IgD-negative memory B cell (primary cell): ENCODE data around the gene GINS3. TPM values are rescaled to one million over a fixed set of nuclear protein-coding genes. Genes with fewer than 3 reads are reported as not detected.

Experiments used
- H3K27ac Mint-ChIP-seq, 3 donors: one replicate each; pipeline ENCODE4 v1.8.0; 2020 to 2022; ENCODE audit warnings: mild to moderate bottlenecking in 3 of 3, mixed read lengths in 3 of 3, moderate library complexity in 1 of 3
- H3K27me3 Mint-ChIP-seq: one replicate; pipeline ENCODE4 v1.8.0; 2021; ENCODE audit warnings: mixed read lengths
- H3K36me3 Mint-ChIP-seq: one replicate; pipeline ENCODE4 v1.8.0; 2020; ENCODE audit warnings: mild to moderate bottlenecking, mixed read lengths
- H3K4me1 Mint-ChIP-seq, 3 donors: one replicate each; pipeline ENCODE4 v1.8.0; 2020 to 2022; ENCODE audit warnings: mixed read lengths in 3 of 3, mild to moderate bottlenecking in 1 of 3
- H3K4me3 Mint-ChIP-seq, 4 donors: one replicate each; pipeline ENCODE4 v1.8.0; 2020 to 2022; ENCODE audit warnings: mild to moderate bottlenecking in 4 of 4, mixed read lengths in 4 of 4, moderate library complexity in 3 of 4
- H3K9me3 Mint-ChIP-seq, 3 donors: one replicate each; pipeline ENCODE4 v1.8.0; 2020 to 2021; ENCODE audit warnings: mixed read lengths in 3 of 3, mild to moderate bottlenecking in 1 of 3
- polyA plus RNA-seq: library from polyadenylated mRNA; unstranded; fragments of 300-500 nt; fragmentation: Illumina TruSeq; gene quantifications from one replicate; pipeline ENCODE4 v1.2.3, GENCODE V29; 2021

GINS3 gene
- polyA plus RNA-seq = 1.5 TPM

DNA sequence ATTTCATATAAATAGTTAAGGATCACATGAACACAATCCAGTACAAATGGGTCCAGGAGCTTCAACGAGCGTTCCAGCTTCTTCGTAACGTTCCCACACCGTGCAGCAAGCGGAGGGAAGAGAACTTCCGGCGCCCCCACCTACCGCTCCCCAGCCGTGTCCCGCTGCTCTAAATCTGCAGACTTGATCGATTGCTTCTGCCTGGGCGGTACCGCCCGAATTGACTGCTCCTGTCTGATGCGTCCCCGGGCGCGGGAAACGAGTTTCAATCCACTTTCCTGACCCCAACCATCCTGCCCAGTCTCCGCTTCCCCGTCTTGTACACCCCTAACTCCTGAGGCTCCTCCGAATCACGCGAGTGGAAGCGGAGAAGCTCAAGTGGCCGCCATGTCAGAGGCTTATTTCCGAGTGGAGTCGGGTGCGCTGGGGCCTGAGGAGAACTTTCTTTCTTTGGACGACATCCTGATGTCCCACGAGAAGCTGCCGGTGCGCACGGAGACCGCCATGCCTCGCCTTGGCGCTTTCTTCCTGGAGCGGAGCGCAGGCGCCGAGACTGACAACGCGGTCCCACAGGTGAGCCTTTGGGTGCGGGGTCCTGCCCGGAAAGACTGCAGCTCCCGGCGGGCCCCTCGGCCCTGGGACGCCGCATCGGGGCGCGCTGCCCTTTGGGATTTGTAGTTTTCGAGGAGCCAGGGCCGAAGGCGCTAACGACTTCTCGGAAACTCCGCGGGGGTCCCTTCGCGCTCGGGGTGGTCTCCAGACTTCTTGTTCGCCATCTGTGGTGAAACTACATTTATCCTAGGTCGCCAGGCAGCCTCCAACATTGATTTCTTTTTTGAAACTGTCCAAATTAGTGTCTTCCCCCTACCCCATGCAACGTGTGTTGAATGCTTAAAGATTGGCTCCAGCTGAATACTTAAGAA, at the start of gene GINS3:
Gene GINS3, plus strand, starts transcription at position 257 of the 923 bp plus-strand sequence. Its CDS starts 131 bp downstream, at position 388.
- Mint-ChIP-seq H3K27me3 (no peaks in the 10 kb centered on the region), H3K27ac (peak within 1 kb of the TSS; percentile 90 to 97 (median 91)), H3K4me1 (peaks cover 0 to 9% (median 5%) of the 10 kb centered on the region in 3 donors), H3K4me3 (peak within 1 kb of the TSS; percentile 99 to 100 (median 100)), H3K9me3 (peaks cover 0 to 2% (median 0%) of the 10 kb centered on the region in 3 donors), H3K36me3 (no peaks in the 10 kb centered on the region)

DNA sequence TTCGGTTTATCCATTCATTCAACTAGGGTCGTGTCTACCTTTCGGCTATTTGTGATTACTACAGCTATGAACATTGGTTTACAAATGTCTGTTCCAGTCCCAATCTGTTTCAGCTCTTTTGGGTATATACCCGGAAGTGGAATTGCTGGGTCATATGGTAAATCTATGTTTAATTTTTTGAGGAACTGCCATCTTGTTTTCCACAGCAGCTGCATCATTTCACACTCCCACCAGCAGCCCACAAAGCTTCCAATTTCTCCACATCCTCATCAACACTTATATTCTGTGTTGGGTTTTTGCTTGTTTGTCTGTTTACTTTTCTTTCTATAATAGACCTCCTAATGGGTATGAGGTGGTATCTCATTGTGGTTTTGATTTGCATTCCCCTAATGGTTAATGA, 48.7 kb upstream of the GINS3 start:
- no peaks in the 10 kb centered on the region for H3K9me3 Mint-ChIP-seq
- H3K27ac Mint-ChIP-seq = no peak overlapping the region
- peaks cover 0 to 1% (median 0%) of the 10 kb centered on the region in 3 donors for H3K4me1 Mint-ChIP-seq
- no peak overlapping the region for H3K4me3 Mint-ChIP-seq
- H3K27me3 Mint-ChIP-seq = peaks cover 25% of the 10 kb centered on the region
- no peaks in the 10 kb centered on the region for H3K36me3 Mint-ChIP-seq

DNA sequence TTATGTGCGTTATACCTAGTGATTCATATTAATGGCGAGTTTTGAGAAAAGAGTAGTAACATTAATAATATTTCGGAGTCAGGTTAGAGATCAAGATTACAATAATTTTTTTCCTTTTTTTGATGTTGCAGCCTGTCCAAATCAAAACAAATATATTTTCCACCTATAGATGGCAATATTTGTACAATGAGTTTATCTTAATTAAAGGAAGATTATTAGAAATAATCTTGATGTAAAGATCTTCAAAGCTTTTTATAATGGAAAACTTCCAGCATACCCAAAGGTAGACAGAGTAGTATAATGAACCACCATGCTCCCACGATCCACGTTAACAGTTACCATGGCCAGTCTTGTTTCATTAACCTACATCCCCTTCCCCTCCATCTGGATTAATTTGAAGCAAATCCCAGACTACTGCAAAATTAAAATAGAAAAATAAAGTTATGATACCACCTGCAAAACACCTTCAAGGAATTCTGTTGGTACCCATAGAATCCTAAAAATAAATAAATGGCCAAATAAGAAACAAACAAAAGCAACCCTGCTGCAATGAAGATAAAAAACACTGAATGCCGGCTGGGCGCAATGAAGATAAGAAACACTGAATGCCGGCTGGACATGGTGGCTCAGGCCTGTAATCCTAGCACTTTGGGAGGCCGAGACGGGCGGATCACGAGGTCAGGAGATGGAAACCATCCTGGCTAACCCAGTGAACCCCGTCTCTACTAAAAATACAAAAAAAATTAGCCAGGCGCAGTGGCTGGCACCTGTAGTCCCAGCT, 46.5 kb upstream of the GINS3 start:
- Mint-ChIP-seq H3K36me3 (no peaks in the 10 kb centered on the region), H3K9me3 (no peaks in the 10 kb centered on the region), H3K4me1 (peaks cover 0 to 1% (median 0%) of the 10 kb centered on the region in 3 donors), H3K27ac (no peak overlapping the region), H3K4me3 (no peak overlapping the region), H3K27me3 (peaks cover 32% of the 10 kb centered on the region)

DNA sequence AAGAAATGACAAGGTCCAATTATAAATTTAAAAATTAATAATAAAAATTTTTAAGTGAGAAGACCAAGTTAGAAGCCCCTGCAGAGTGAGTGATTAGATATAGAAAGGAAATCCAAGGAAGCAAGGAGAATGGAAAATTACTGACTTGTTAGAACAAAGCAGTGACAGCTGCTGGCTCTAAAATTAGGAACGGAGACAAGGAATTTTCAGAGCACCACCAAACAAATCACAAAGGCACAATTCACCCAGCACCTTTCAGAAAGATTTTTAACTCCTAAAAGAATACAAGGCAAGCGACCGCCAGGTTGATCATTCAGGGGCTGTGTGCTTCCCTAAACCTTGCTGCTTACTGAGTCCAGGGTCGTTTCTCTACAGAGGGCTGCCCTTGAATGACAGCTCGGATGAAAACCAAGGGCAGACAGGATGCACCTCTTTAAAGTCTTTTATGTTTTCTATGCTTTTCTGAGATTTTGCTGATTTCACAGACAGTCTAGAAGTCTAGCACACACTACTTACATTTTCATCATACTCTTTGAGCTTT, 45.4 kb upstream of the GINS3 start:
- Mint-ChIP-seq H3K4me1 (peaks cover 0 to 1% (median 0%) of the 10 kb centered on the region in 3 donors), H3K27me3 (peaks cover 34% of the 10 kb centered on the region), H3K27ac (no peak overlapping the region), H3K9me3 (no peaks in the 10 kb centered on the region), H3K4me3 (no peak overlapping the region), H3K36me3 (no peaks in the 10 kb centered on the region)

DNA sequence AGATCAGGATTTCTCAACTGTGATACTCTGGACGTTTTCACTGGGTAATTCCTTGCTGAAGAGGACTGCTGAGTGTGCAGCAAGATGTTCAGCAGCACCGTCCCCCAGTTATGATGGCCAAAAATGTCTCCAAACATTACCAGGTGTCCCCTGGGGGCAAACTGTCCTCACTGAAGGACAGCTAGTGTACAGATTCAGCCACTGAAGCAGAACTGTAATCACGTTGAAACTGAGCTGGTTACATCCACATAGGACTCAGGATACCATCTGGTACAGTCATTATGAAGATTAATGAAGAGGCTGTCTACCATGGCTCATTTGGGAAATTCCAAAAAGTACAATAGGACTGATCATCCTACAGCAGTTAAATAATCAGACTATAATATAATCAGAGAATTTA, 43.3 kb upstream of the GINS3 start:
- Mint-ChIP-seq H3K27me3 (peaks cover 34% of the 10 kb centered on the region), H3K27ac (no peak overlapping the region), H3K9me3 (peaks cover 0 to 4% (median 3%) of the 10 kb centered on the region in 3 donors), H3K4me1 (peaks cover 0 to 1% (median 0%) of the 10 kb centered on the region in 3 donors), H3K4me3 (no peak overlapping the region), H3K36me3 (no peaks in the 10 kb centered on the region)

DNA sequence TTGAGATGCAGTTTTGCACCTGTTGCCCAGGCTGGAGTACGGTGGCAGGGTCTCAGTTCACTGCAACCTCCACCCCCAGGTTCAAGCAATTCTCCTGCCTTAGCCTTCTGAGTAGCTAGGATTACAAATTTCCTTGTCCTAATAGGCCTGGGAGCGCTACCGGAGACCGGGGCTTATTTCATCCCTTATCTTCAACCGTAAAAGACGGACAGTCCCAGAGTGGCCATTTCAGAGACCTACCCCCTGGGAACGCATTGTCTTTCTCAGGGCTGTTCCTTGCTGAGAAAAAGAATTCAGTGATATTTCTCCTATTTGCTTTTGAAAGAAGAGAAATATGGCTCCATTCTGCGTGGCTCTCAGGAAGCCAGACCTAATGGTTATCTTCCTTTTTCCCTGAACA, 39.6 kb upstream of the GINS3 start:
- no peak overlapping the region for H3K27ac Mint-ChIP-seq
- H3K9me3 Mint-ChIP-seq = peaks cover 0 to 16% (median 8%) of the 10 kb centered on the region in 3 donors
- no peaks in the 10 kb centered on the region for H3K36me3 Mint-ChIP-seq
- peaks cover 17% of the 10 kb centered on the region for H3K27me3 Mint-ChIP-seq
- peaks cover 0 to 1% (median 0%) of the 10 kb centered on the region in 3 donors for H3K4me1 Mint-ChIP-seq
- no peak overlapping the region for H3K4me3 Mint-ChIP-seq

DNA sequence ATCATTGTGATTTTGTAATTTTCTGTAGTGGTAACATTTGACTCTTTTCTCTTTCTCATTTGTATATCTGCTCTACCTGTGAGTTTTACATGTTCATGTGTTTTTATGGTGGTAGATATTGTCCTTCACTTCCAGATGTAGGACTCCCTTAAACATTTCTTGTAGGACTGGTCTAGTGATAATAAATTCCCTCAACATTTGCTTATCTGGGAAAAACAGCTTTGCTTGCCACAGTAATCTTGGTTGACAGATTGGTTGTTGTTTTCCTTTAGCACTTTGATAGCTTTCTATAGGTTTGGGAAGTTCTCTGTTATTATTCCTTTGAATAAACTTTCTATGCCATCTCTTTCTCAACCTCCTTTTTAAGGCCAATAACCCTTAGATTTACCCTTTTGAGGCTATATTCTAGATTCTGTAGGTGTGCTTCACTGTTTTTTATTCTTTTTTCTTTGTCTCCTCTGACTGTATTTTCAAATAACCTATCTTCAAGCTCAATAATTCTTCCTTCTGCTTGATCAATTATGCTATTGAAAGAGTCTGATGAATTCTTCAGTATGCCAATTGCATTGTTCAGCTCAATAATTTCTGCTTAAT, 32.1 kb upstream of the GINS3 start:
- Mint-ChIP-seq H3K27me3 (peaks cover 4% of the 10 kb centered on the region), H3K27ac (no peak overlapping the region), H3K4me1 (no peaks in the 10 kb centered on the region), H3K4me3 (peak overlapping the region in 1 of 4 donors; percentile 6), H3K36me3 (peaks cover 4% of the 10 kb centered on the region), H3K9me3 (peaks cover 7 to 38% (median 20%) of the 10 kb centered on the region in 3 donors)

DNA sequence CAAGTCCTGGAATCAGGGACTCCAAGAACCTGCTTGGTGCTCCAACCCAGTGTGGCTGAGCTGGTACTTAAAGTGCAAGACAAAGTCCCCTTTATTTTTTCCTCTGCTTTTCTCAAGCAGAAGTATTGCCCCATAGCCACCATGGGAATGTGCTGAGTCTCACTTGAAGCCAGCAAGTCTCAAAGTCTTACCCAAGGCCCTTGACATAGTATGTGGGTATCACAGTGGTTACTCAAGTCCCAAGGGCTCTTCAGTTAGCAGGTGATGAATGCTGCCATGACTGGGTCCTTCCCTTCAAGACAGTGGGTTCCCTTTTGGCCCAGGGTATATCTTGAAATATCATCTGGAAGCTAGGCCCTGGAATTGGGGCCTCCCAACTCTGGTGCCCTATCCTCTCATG, 30.5 kb upstream of the GINS3 start:
- peaks cover 7 to 26% (median 15%) of the 10 kb centered on the region in 3 donors for H3K9me3 Mint-ChIP-seq
- peaks cover 4% of the 10 kb centered on the region for H3K36me3 Mint-ChIP-seq
- no peak overlapping the region for H3K4me3 Mint-ChIP-seq
- peaks cover 9% of the 10 kb centered on the region for H3K27me3 Mint-ChIP-seq
- H3K4me1 Mint-ChIP-seq = peaks cover 0 to 1% (median 0%) of the 10 kb centered on the region in 3 donors
- H3K27ac Mint-ChIP-seq = no peak overlapping the region

DNA sequence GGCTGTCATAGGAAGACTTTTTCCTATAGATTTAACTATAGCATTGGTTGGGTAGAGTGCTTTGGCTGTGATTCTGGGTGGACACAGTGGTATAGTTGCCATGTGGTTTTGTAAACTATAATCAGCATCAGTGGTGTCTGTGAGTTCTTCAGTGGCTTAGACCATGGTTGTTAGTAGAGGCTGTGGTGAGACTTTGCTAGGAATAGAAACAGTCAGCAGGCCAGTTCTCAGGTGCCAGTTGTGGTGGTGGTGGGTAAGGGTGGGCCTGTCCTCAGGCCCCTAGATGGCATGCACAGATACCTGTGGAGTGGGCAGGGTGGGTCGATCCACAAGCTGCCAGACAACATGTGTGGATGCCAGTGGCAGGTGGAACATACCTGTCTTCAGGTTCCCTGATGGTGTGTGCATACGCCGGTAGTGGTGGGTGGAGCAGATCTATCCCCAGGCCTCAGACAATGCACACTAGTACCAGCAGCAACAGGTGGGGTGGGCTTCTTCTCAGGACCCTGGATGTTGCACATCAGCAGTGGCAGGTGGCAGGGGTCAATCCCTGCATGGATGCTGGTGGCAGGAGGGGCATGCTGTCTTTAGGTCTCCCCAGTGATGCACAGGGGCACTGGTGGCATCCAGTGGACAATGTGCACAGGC, 28.4 kb upstream of the GINS3 start:
- peaks cover 4% of the 10 kb centered on the region for H3K36me3 Mint-ChIP-seq
- H3K4me1 Mint-ChIP-seq = peaks cover 0 to 1% (median 0%) of the 10 kb centered on the region in 3 donors
- H3K4me3 Mint-ChIP-seq = no peak overlapping the region
- no peak overlapping the region for H3K27ac Mint-ChIP-seq
- peaks cover 18% of the 10 kb centered on the region for H3K27me3 Mint-ChIP-seq
- H3K9me3 Mint-ChIP-seq = peaks cover 7 to 17% (median 12%) of the 10 kb centered on the region in 3 donors

DNA sequence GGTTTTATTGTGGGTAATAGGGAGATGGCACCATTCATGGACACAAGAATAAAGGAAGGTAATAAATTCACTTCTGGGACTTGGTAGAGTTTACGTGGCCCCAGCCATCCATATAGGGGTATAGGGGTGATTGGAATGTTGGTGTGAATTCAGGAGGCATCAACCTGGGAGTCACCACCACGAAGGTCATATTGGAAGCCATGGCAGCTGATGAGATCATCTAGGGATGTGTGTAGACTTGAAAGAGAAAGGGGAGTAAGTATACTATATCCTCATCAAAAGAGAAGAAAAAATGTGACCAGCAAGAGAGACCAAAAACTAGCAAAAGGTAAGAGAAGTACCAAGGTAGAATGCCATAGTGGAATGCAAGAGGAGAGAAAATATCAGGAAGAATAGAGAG, 26.6 kb upstream of the GINS3 start:
- peaks cover 2% of the 10 kb centered on the region for H3K36me3 Mint-ChIP-seq
- peaks cover 0 to 1% (median 0%) of the 10 kb centered on the region in 3 donors for H3K4me1 Mint-ChIP-seq
- no peak overlapping the region for H3K27ac Mint-ChIP-seq
- H3K4me3 Mint-ChIP-seq = no peak overlapping the region
- peaks cover 1 to 4% (median 2%) of the 10 kb centered on the region in 3 donors for H3K9me3 Mint-ChIP-seq
- peaks cover 28% of the 10 kb centered on the region for H3K27me3 Mint-ChIP-seq

DNA sequence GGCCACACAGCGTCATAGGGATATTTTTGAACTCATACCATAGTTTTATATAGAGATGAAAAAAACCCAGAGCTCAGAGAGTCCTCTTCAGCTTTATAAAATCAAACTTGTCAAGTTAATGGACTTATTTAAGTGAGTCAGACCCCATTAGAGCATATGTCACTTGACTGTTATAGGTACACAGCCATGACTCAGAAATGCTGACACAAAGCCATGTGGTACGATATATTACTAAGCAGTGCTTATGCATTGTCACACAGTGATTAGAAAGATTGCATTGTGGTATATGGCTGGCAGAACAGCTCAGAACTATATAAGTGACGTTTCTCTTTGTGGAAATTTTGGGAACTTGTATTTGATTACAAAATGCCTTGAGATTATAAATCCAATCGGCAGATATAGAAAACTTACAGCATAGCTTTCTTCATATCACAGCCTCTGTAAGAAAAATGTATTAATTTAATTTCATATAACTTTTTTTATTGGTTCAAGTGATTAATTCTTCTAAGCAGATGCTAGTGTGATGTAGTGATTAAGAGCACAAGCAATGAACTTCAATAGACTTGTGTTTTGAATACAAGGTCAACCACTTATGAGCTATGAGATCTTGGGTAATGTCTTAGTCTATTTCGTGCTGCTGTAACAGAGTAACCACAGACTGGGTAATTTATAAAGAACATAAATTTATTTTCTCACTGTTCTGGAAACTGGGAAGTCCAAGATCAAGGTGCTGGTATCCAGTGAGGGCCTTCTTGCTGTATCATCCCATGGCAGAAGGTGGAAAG, 25.8 kb upstream of the GINS3 start:
- H3K27ac Mint-ChIP-seq = no peak overlapping the region
- peaks cover 0 to 4% (median 0%) of the 10 kb centered on the region in 3 donors for H3K4me1 Mint-ChIP-seq
- H3K36me3 Mint-ChIP-seq = peaks cover 2% of the 10 kb centered on the region
- H3K4me3 Mint-ChIP-seq = no peak overlapping the region
- H3K27me3 Mint-ChIP-seq = peaks cover 29% of the 10 kb centered on the region
- H3K9me3 Mint-ChIP-seq = peaks cover 0 to 1% (median under 1%) of the 10 kb centered on the region in 3 donors

DNA sequence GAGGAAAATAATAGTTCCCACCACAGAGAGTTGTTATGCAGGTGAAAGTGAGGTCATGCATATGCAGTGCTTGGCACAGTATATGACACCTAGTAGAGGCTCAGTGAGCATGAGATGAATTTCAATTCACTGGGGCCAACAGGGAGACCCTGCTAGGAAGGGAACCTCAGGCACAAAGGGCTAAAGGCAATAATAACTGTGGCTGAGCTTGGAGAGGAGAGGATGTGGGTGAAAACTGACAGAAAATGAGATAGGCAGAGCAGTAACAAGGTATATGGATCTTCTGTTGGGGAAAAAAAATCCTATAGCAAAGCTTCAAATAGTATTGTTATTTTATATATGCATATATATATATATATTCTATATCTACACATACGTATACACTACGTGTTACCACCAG, 25.0 kb upstream of the GINS3 start:
- Mint-ChIP-seq H3K4me1 (peaks cover 0 to 6% (median 0%) of the 10 kb centered on the region in 3 donors), H3K36me3 (peaks cover 2% of the 10 kb centered on the region), H3K27ac (no peak overlapping the region), H3K9me3 (peaks cover 1 to 5% (median 2%) of the 10 kb centered on the region in 3 donors), H3K4me3 (no peak overlapping the region), H3K27me3 (peaks cover 29% of the 10 kb centered on the region)

DNA sequence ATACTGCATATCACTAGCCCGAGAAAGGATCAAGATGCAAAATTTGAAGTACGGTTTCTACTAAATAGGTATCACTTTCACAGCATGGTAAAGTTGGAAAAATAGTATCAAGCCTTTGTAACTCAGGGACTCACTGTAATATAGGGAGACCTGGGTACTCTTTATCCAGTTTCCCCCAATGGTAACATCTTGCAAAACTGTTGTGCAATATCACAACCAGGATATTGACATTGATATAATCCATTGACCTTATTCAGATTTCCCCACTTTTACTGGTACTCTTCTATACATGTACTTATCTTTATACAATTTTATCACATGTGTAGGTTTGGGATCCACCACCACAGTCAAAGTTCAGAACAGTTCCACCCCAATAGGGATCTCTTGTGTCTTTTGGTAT, 20.4 kb upstream of the GINS3 start:
- no peak overlapping the region for H3K4me3 Mint-ChIP-seq
- H3K9me3 Mint-ChIP-seq = peaks cover 0 to 5% (median 2%) of the 10 kb centered on the region in 3 donors
- peaks cover 23% of the 10 kb centered on the region for H3K27me3 Mint-ChIP-seq
- H3K4me1 Mint-ChIP-seq = peaks cover 0 to 5% (median 0%) of the 10 kb centered on the region in 3 donors
- H3K36me3 Mint-ChIP-seq = no peaks in the 10 kb centered on the region
- no peak overlapping the region for H3K27ac Mint-ChIP-seq
